ENCODE data around the gene P2RX3. TPM values are rescaled to one million over a fixed set of nuclear protein-coding genes. Genes with fewer than 3 reads are reported as not detected.

The P2RX3 gene
- total and polyA plus RNA-seq, 2 of the 8 experiments (the other 6 are each of a cell fraction or from before 2014, with no cell fraction given) = 0.45 to 0.47 TPM

DNA sequence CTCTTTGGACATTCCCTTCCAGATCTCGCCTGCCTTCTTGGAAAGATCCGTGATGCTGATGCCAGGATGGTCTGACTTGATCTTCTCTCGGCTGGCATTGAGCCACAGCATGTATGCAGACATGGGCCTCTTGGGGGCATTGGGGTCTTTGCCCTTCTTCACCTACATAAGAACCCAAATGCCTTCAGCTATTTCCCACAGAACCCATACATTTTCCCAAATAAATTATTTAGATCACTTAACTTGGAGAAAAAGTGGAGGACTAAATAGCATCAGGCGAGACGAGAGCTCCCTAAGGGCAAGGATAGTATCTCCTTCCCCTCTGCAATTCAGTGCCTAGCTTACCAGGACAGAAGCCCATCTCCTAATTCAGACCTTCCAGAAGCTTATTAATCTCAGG lies 10.4 kb upstream of the P2RX3 start:
- no peak overlapping the region for H2AK5ac ChIP-seq (ENCODE audit: low read depth, low read length)
- H3K4ac ChIP-seq (replicated peaks; ENCODE audit: insufficient read length, low read depth, low read length) = no peak overlapping the region
- no peak overlapping the region for H2BK15ac ChIP-seq (ENCODE audit: low read length)
- no peak overlapping the region for H4K5ac ChIP-seq (ENCODE audit: insufficient read length, low read depth, low read length)
- H3K56ac ChIP-seq (replicated peaks; ENCODE audit: insufficient read length, low read depth, low read length) = no peak overlapping the region
- H3K9me3 ChIP-seq (ENCODE audit: insufficient read depth in 2 of 2, low read depth in 1 of 2, low read length in 1 of 2) = no peaks in the 10 kb centered on the region
- no peak overlapping the region for H2BK12ac ChIP-seq (ENCODE audit: low read depth, low read length)
- no peak overlapping the region for H2AFZ ChIP-seq (ENCODE audit: low read length)
- H4K8ac ChIP-seq (ENCODE audit: extremely low read depth, insufficient read depth, low read length) = no peak overlapping the region
- H3K27ac ChIP-seq (ENCODE audit: low read depth, low read length) = no peak overlapping the region
- FAIRE-seq = no peak
- peaks cover 0 to 17% (median 12%) of the 10 kb centered on the region in 4 experiments; a peak in 6 of 7 replicates for H3K4me1 ChIP-seq (replicated peaks in 1 of 4; ENCODE audit: control insufficient read depth in 3 of 4, insufficient read depth in 4 of 4, low read length in 3 of 4)
- no peak overlapping the region for H3K4me3 ChIP-seq (ENCODE audit: extremely low read depth in 1 of 4, insufficient read depth in 2 of 4, low read depth in 3 of 4, low read length in 4 of 4)
- peaks cover 47 to 72% (median 63%) of the 10 kb centered on the region in 4 experiments for H3K36me3 ChIP-seq (ENCODE audit: control insufficient read depth in 2 of 4, insufficient read depth in 4 of 4, low read length in 3 of 4)
- H3K23ac ChIP-seq (ENCODE audit: insufficient read length) = no peak overlapping the region
- H2BK120ac ChIP-seq (replicated peaks; ENCODE audit: low read depth, low read length) = no peak overlapping the region
- H4K20me1 ChIP-seq (replicated peaks in 1 of 2; ENCODE audit: control insufficient read depth in 1 of 2, insufficient read depth in 2 of 2, low read length in 2 of 2) = peaks cover 2 to 9% of the 10 kb centered on the region in 2 experiments
- H4K91ac ChIP-seq (replicated peaks; ENCODE audit: insufficient read length, low read length) = no peak overlapping the region
- peaks cover 9% of the 10 kb centered on the region for H3K79me1 ChIP-seq (ENCODE audit: low read depth, low read length)
- no peak overlapping the region for H2BK5ac ChIP-seq (ENCODE audit: low read depth, low read length)
- ChIA-PET CTCF (ENCODE audit: partially characterized antibody) (interaction anchor here (0.6 kb wide), 1 partner anchor 17 kb away, joined by 4 read pairs; no protein-coding TSS in a partner anchor), POLR2A (ENCODE audit: partially characterized antibody) (interaction anchor here (1.0 to 45.7 kb wide), 2 partner anchors 9 to 20 kb away, joined by 4 to 1279 read pairs; partner anchors contain the start of gene TNKS1BP1)
- H3K18ac ChIP-seq (ENCODE audit: extremely low read depth, low read length) = no peak overlapping the region
- H3K4me2 ChIP-seq (ENCODE audit: insufficient read depth in 1 of 2, low read depth in 2 of 2, low read length in 2 of 2) = no peak overlapping the region
- no peak overlapping the region for H3K14ac ChIP-seq (ENCODE audit: insufficient read length)
- WGBS, 2 experiments (ENCODE audit: extremely low coverage in 1 of 2, insufficient coverage in 1 of 2, insufficient read length in 1 of 2, insufficient replicate concordance in 2 of 2, low coverage in 1 of 2, low lambda C conversion rate in 2 of 2, missing lambda C conversion rate in 1 of 2) = 88% methylated on average over 5 of the region's 5 CpGs; no CpG with 5 or more reads in 1 of the 2 experiments
- H2BK20ac ChIP-seq (ENCODE audit: low read length) = no peak overlapping the region
- peaks cover 17% of the 10 kb centered on the region for H3K23me2 ChIP-seq (ENCODE audit: low read depth, low read length)
- H3K9ac ChIP-seq (replicated peaks in 1 of 4; ENCODE audit: extremely low read depth in 1 of 4, low read depth in 3 of 4, low read length in 3 of 4) = no peak overlapping the region
- peaks cover 4 to 16% of the 10 kb centered on the region in 2 experiments; a peak in 3 of 4 replicates for H3K79me2 ChIP-seq (ENCODE audit: control insufficient read depth in 1 of 2, insufficient read depth in 2 of 2, low read length in 2 of 2)
- DNase-seq (ENCODE audit: low read depth in 1 of 2, low spot score in 2 of 2) = no peak
- no peaks in the 10 kb centered on the region for H3K27me3 ChIP-seq (replicated peaks in 1 of 4; ENCODE audit: control insufficient read depth in 3 of 4, extremely low read depth in 1 of 4, insufficient read depth in 3 of 4, low read length in 3 of 4)
- TF ChIP-seq, protein P1, sequence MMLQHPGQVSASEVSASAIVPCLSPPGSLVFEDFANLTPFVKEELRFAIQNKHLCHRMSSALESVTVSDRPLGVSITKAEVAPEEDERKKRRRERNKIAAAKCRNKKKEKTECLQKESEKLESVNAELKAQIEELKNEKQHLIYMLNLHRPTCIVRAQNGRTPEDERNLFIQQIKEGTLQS (IDR thresholded peaks at IDR 0.05; ENCODE audit: insufficient read depth, low read depth, low read length) = no peak
- TF ChIP-seq NANOG (IDR thresholded peaks at IDR 0.05; ENCODE audit: insufficient read depth, low read depth, low read length, poor library complexity, severe bottlenecking) = no peak
- TF ChIP-seq HDAC6 (IDR thresholded peaks at IDR 0.05; ENCODE audit: low read depth, low read length) = no peak
- no peak for TF ChIP-seq KDM5A (IDR thresholded peaks at IDR 0.05; ENCODE audit: low read length)
- TF ChIP-seq EGR1 (IDR thresholded peaks at IDR 0.05; ENCODE audit: borderline replicate concordance, low read depth, low read length) = no peak
- TF ChIP-seq RBBP5 (IDR thresholded peaks at IDR 0.05; ENCODE audit: borderline replicate concordance, low read depth, low read length) = no peak
- TF ChIP-seq TCF12 (IDR thresholded peaks at IDR 0.05; ENCODE audit: low read depth, low read length) = no peak
- no peak for TF ChIP-seq BCL11A (IDR thresholded peaks at IDR 0.05; ENCODE audit: low read depth in 2 of 2, low read length in 2 of 2)
- TF ChIP-seq, protein P2, sequence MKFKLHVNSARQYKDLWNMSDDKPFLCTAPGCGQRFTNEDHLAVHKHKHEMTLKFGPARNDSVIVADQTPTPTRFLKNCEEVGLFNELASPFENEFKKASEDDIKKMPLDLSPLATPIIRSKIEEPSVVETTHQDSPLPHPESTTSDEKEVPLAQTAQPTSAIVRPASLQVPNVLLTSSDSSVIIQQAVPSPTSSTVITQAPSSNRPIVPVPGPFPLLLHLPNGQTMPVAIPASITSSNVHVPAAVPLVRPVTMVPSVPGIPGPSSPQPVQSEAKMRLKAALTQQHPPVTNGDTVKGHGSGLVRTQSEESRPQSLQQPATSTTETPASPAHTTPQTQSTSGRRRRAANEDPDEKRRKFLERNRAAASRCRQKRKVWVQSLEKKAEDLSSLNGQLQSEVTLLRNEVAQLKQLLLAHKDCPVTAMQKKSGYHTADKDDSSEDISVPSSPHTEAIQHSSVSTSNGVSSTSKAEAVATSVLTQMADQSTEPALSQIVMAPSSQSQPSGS (IDR thresholded peaks at IDR 0.05; ENCODE audit: low read length) = no peak
- TF ChIP-seq HDAC2 (IDR thresholded peaks at IDR 0.05; ENCODE audit: borderline replicate concordance in 1 of 2, low read depth in 2 of 2, low read length in 2 of 2) = no peak
- no peak for TF ChIP-seq SRF (IDR thresholded peaks at IDR 0.05; ENCODE audit: low read depth, low read length)

Data from H1 (cell line).